Measurements from ENCODE around the gene CD99L2.

DNA sequence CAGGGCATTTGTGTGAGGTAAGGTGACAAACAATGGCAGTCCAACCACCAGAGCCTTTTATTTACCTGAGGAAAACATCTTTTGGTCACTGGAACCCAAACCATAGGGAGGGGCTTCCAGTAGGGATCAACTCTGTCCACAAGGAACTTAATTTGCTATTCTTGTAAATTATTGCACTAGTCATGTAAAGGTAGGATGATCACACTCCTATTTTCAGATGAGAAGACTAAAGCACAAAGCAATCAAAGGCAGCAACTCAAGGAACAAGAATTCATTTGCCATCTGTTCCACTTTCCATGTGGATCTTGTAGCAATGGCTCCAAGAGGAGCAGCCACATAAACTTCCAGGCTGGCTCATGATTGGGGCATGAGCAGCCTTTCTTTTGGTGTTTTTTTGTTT, 35.3 kb downstream of the CD99L2 start:
- TF ChIP-seq EZH2phosphoT487 (IDR thresholded peaks at IDR 0.05; ENCODE audit: insufficient read depth, low read depth) (no peak), EZH2 (IDR thresholded peaks at IDR 0.05; ENCODE audit: insufficient read depth, poor library complexity, severe bottlenecking) (no peak)

All from GM23248 (cell line).